Neural cell (in vitro differentiated cells): Measurements from ENCODE around the gene ECI2.

ENCODE experiments used
- EP300 ChIP-seq: fragments of 450-650 bp; conservative IDR thresholded peaks from 2 replicates; pipeline ENCODE4 v1.6.1; 2014; ENCODE audit warnings: antibody characterized with exemption, mild to moderate bottlenecking, moderate library complexity; ENCODE audit not compliant: poor library complexity, severe bottlenecking
- MXI1 ChIP-seq: fragments of 450-650 bp; conservative IDR thresholded peaks from 2 replicates; pipeline ENCODE4 v1.6.1; 2014; ENCODE audit warnings: antibody characterized with exemption, mild to moderate bottlenecking; ENCODE audit not compliant: poor library complexity, severe bottlenecking
- POLR2AphosphoS5 ChIP-seq: IDR thresholded peaks from 2 replicates; pipeline ENCODE4 v1.6.1; 2012
- TF ChIP-seq, protein P1 (sequence below): fragments of 450-650 bp; IDR thresholded peaks from 2 replicates; pipeline ENCODE4 v1.5.1; 2014; ENCODE audit warnings: antibody characterized with exemption, mild to moderate bottlenecking, moderate library complexity; ENCODE audit not compliant: poor library complexity, severe bottlenecking

DNA sequence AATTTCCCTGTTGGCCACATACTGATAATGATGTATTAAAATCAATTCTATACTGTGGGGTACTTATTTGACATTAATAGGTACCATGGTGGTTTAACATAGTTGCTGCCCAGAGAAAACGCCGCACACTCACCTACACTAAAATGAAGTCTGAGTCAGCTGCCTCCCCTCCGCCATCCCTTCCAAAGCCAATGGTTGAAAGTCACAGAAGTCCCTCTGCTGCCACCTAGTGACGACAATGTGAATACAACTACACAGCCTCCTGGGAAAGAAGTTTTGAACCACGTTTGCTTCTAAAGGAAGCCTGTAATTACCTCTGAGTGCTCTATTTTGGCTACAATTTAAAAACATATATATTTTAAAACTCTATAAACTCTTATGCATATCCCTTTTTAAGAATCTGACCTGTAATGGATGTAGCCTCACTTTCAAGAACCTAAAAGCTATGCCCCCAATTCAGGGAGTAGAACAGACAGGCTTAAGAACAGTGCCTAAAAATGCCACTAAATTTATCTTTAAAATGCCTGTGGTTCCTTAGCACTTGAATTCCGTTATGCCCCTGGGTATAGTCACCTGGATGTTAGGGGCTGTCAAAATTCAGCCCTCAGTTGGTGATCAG, 20.6 kb upstream of the ECI2 start:
- TF ChIP-seq, protein P1, sequence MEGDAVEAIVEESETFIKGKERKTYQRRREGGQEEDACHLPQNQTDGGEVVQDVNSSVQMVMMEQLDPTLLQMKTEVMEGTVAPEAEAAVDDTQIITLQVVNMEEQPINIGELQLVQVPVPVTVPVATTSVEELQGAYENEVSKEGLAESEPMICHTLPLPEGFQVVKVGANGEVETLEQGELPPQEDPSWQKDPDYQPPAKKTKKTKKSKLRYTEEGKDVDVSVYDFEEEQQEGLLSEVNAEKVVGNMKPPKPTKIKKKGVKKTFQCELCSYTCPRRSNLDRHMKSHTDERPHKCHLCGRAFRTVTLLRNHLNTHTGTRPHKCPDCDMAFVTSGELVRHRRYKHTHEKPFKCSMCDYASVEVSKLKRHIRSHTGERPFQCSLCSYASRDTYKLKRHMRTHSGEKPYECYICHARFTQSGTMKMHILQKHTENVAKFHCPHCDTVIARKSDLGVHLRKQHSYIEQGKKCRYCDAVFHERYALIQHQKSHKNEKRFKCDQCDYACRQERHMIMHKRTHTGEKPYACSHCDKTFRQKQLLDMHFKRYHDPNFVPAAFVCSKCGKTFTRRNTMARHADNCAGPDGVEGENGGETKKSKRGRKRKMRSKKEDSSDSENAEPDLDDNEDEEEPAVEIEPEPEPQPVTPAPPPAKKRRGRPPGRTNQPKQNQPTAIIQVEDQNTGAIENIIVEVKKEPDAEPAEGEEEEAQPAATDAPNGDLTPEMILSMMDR, result peak; percentile 84
- TF ChIP-seq POLR2AphosphoS5 (no peak), EP300 (no peak), MXI1 (no peak)
